Parathyroid adenoma (tissue), 2 donors: ENCODE results near the gene KATNAL1.

ENCODE experiments used
- H2AFZ ChIP-seq: fragments of 300-600 bp; sonication (generic); one replicate; pipeline ENCODE4 v1.7.0; 2017; ENCODE audit warnings: antibody characterized with exemption, mild to moderate bottlenecking
- H3K27ac ChIP-seq: fragments of 300-600 bp; sonication (generic); one replicate; pipeline ENCODE4 v1.7.0; 2017
- H3K27me3 ChIP-seq: fragments of 300-600 bp; sonication (generic); one replicate; pipeline ENCODE4 v1.7.0; 2017; ENCODE audit warnings: low read length; ENCODE audit not compliant: control insufficient read depth, insufficient read depth
- H3K36me3 ChIP-seq: fragments of 300-600 bp; sonication (generic); one replicate; pipeline ENCODE4 v1.7.0; 2017; ENCODE audit warnings: low read length; ENCODE audit not compliant: control insufficient read depth, insufficient read depth
- H3K4me1 ChIP-seq: fragments of 300-600 bp; sonication (generic); one replicate; pipeline ENCODE4 v1.7.0; 2017; ENCODE audit warnings: control low read depth
- H3K4me2 ChIP-seq: fragments of 300-600 bp; sonication (generic); one replicate; pipeline ENCODE4 v1.7.0; 2017; ENCODE audit warnings: low read length
- H3K4me3 ChIP-seq: fragments of 300-600 bp; sonication (generic); one replicate; pipeline ENCODE4 v1.7.0; 2017; ENCODE audit warnings: low read depth, low read length
- H3K79me2 ChIP-seq: fragments of 300-600 bp; sonication (generic); one replicate; pipeline ENCODE4 v1.7.0; 2017; ENCODE audit warnings: control low read depth
- H3K9ac ChIP-seq: fragments of 300-600 bp; sonication (generic); one replicate; pipeline ENCODE4 v1.7.0; 2017; ENCODE audit warnings: mild to moderate bottlenecking
- H3K9me3 ChIP-seq: fragments of 300-600 bp; sonication (generic); one replicate; pipeline ENCODE4 v1.7.0; 2017; ENCODE audit warnings: low read length; ENCODE audit not compliant: control insufficient read depth
- CTCF ChIP-seq: fragments of 300-600 bp; sonication (generic); IDR thresholded peaks from one replicate; pipeline ENCODE4 v1.7.0; 2017; ENCODE audit warnings: antibody characterized with exemption, mild to moderate bottlenecking
- donor health status: primary hyperparathyroidism.

The KATNAL1 gene

GRCh38 chr13:30305456-30305970, 1.8 kb downstream of the KATNAL1 start:
- H3K27me3 ChIP-seq, result no peaks in the 10 kb centered on the region
- H3K4me1 ChIP-seq, result no peaks in the 10 kb centered on the region
- H3K79me2 ChIP-seq, result no peaks in the 10 kb centered on the region
- no peaks in the 10 kb centered on the region for H3K36me3 ChIP-seq
- H3K27ac ChIP-seq, result no peak overlapping the region
- no peak overlapping the region for H3K4me2 ChIP-seq
- no peaks in the 10 kb centered on the region for H3K9me3 ChIP-seq
- no peak overlapping the region for H2AFZ ChIP-seq
- H3K9ac ChIP-seq, result no peak overlapping the region
- H3K4me3 ChIP-seq, result no peak overlapping the region
- TF ChIP-seq CTCF, result no peak

GRCh38 chr13:30303269-30303668, 4.1 kb downstream of the KATNAL1 start:
- no peak overlapping the region for H3K4me2 ChIP-seq
- H3K27ac ChIP-seq, result no peak overlapping the region
- H3K9ac ChIP-seq, result no peak overlapping the region
- no peaks in the 10 kb centered on the region for H3K36me3 ChIP-seq
- H3K27me3 ChIP-seq, result no peaks in the 10 kb centered on the region
- TF ChIP-seq CTCF, result no peak
- H3K79me2 ChIP-seq, result no peaks in the 10 kb centered on the region
- no peaks in the 10 kb centered on the region for H3K9me3 ChIP-seq
- H2AFZ ChIP-seq, result no peak overlapping the region
- no peak overlapping the region for H3K4me3 ChIP-seq
- H3K4me1 ChIP-seq, result no peaks in the 10 kb centered on the region

- no peak overlapping the region for H3K27ac ChIP-seq
- no peaks in the 10 kb centered on the region for H3K36me3 ChIP-seq
- no peak overlapping the region for H3K4me3 ChIP-seq
- no peaks in the 10 kb centered on the region for H3K27me3 ChIP-seq
- no peaks in the 10 kb centered on the region for H3K4me1 ChIP-seq
- no peak overlapping the region for H2AFZ ChIP-seq
- H3K79me2 ChIP-seq, result peaks cover 2% of the 10 kb centered on the region
- no peaks in the 10 kb centered on the region for H3K9me3 ChIP-seq
- H3K9ac ChIP-seq, result no peak overlapping the region
- no peak overlapping the region for H3K4me2 ChIP-seq
- no peak for TF ChIP-seq CTCF
Observed at GRCh38 chr13:30301827-30302226, 5.5 kb downstream of the KATNAL1 start.

- H3K4me3 ChIP-seq, result no peak overlapping the region
- no peak overlapping the region for H3K9ac ChIP-seq
- H3K27ac ChIP-seq, result no peak overlapping the region
- no peaks in the 10 kb centered on the region for H3K4me1 ChIP-seq
- H2AFZ ChIP-seq, result no peak overlapping the region
- H3K36me3 ChIP-seq, result no peaks in the 10 kb centered on the region
- no peak overlapping the region for H3K4me2 ChIP-seq
- H3K27me3 ChIP-seq, result no peaks in the 10 kb centered on the region
- no peaks in the 10 kb centered on the region for H3K9me3 ChIP-seq
- no peak for TF ChIP-seq CTCF
- H3K79me2 ChIP-seq, result peaks cover 5% of the 10 kb centered on the region
Observed at GRCh38 chr13:30300596-30300995, 6.8 kb downstream of the KATNAL1 start.

GRCh38 chr13:30299786-30300185, 7.6 kb downstream of the KATNAL1 start:
- H3K4me3 ChIP-seq, result no peak overlapping the region
- no peak for TF ChIP-seq CTCF
- H3K9ac ChIP-seq, result no peak overlapping the region
- H3K4me1 ChIP-seq, result no peaks in the 10 kb centered on the region
- H3K4me2 ChIP-seq, result no peak overlapping the region
- H3K27me3 ChIP-seq, result no peaks in the 10 kb centered on the region
- no peak overlapping the region for H2AFZ ChIP-seq
- H3K9me3 ChIP-seq, result no peaks in the 10 kb centered on the region
- no peaks in the 10 kb centered on the region for H3K36me3 ChIP-seq
- H3K79me2 ChIP-seq, result peaks cover 5% of the 10 kb centered on the region
- H3K27ac ChIP-seq, result no peak overlapping the region
